Testis (tissue), 3 donors: ENCODE results near the gene RTF1. TPM values are rescaled to one million over a fixed set of nuclear protein-coding genes. Genes with fewer than 3 reads are reported as not detected.

Source experiments
- DNase-seq: peaks from one replicate; pipeline ENCODE4 v3.0.0-alpha.2; 2019
- H3K27ac ChIP-seq, 2 donors: fragments of 200-600 bp; sonication (generic); one replicate each; pipeline ENCODE4 v1.5.1; 2019
- H3K27me3 ChIP-seq: fragments of 200-600 bp; sonication (generic); one replicate; pipeline ENCODE4 v1.5.1; 2019
- H3K36me3 ChIP-seq: fragments of 200-600 bp; sonication (generic); one replicate; pipeline ENCODE4 v1.5.1; 2017; ENCODE audit warnings: low read depth; ENCODE audit errors: missing control alignments
- H3K4me1 ChIP-seq: fragments of 200-600 bp; sonication (generic); one replicate; pipeline ENCODE4 v1.5.1; 2019
- H3K4me3 ChIP-seq, 2 donors: fragments of 200-600 bp; sonication (generic); one replicate each; pipeline ENCODE4 v1.5.1; 2017 to 2019
- H3K9me3 ChIP-seq: fragments of 200-600 bp; sonication (generic); one replicate; pipeline ENCODE4 v1.5.1; 2017
- POLR2A ChIP-seq: fragments of 450-650 bp; IDR thresholded peaks from one replicate; pipeline ENCODE4 v1.6.1; 2017; ENCODE audit warnings: antibody characterized with exemption, mild to moderate bottlenecking, moderate library complexity
- WGBS, 2 donors: methylation state at CpG; one replicate each; pipeline ENCODE4 v1.1.5; 2018; 5-methylcytosine and 5-hydroxymethylcytosine counted together
- intact Hi-C: fragments of 100-400 bp; cut with DNase I; formaldehyde crosslinking; loops from one replicate; pipeline ENCODE4 v1.15.1; 2023; ENCODE audit warnings: low total_unique reads
- polyA plus RNA-seq: library from polyadenylated mRNA; stranded (reverse); fragments of 350-450 nt; fragmentation: Illumina TruSeq; extraction: RNeasy Lipid Tissue Mini Kit (QIAGEN cat#74804); gene quantifications from one replicate; pipeline ENCODE4 v1.2.3, GENCODE V29; 2014; ENCODE audit warnings: low read depth, low replicate concordance; ENCODE audit not compliant: insufficient read depth
- total RNA-seq, 2 donors: library from RNA; depleted of rRNA; stranded (reverse); fragments of >200 nt; gene quantifications; one replicate each; pipeline ENCODE4 v1.2.3, GENCODE V29; 2016
- TF ChIP-seq, protein P1 (sequence below), 3 experiments: fragments of 450-650 bp in 2 of 3; fragments of 200-600 bp in 1 of 3; sonication (generic) in 1 of 3; IDR thresholded peaks; one replicate each; pipeline ENCODE4 v1.5.1; 2016 to 2019; ENCODE audit warnings: antibody characterized with exemption in 3 of 3, mild to moderate bottlenecking in 2 of 3, moderate library complexity in 1 of 3

Gene RTF1
- total and polyA plus RNA-seq, 3 donors from 2014 or later: 27.8 to 82.7 (median 56.9) TPM

DNA sequence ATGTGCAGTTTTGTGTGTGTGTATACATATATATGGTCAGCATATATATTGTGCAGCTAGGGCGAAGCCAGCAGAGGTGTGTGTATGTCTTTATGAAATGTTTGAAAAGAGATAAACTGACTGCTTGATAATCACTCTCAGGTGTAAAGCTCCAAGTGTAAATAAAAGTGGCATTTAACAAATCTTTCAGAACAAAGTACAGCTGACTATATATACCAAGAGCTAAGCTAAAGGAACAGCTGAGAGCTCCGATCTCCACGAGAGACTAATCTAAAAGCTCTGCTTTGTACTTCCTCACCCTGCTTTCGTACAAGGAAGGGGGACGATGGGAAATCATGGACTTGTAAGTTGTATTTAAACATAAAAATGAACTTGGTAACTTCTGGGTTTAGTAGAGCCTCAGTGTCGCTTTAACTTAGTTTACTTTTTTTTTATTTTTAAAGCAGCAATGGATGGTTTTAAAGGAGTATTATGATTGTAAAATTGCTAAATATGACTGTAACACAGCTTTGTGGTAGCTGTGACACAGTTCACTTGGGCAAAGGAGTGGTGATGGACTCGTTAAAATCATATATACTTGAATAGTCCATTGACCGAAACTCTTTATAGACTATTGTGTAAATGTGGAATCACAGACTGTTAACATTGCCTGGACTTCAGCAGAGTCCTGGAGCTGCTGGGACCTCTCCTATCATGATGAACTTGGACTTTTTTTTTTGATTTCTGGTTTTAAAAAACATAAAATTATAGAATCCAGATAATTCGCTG is 65.4 kb downstream of the RTF1 start:
- no peak for TF ChIP-seq POLR2A
- TF ChIP-seq, protein P1, sequence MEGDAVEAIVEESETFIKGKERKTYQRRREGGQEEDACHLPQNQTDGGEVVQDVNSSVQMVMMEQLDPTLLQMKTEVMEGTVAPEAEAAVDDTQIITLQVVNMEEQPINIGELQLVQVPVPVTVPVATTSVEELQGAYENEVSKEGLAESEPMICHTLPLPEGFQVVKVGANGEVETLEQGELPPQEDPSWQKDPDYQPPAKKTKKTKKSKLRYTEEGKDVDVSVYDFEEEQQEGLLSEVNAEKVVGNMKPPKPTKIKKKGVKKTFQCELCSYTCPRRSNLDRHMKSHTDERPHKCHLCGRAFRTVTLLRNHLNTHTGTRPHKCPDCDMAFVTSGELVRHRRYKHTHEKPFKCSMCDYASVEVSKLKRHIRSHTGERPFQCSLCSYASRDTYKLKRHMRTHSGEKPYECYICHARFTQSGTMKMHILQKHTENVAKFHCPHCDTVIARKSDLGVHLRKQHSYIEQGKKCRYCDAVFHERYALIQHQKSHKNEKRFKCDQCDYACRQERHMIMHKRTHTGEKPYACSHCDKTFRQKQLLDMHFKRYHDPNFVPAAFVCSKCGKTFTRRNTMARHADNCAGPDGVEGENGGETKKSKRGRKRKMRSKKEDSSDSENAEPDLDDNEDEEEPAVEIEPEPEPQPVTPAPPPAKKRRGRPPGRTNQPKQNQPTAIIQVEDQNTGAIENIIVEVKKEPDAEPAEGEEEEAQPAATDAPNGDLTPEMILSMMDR (IDR thresholded peaks at IDR 0.05): no peak
- H3K27ac ChIP-seq: no peak overlapping the region
- no peaks in the 10 kb centered on the region for H3K4me1 ChIP-seq
- no peaks in the 10 kb centered on the region for H3K9me3 ChIP-seq
- WGBS, 2 donors: 93 to 94% methylated on average over 9 of the region's 9 CpGs
- no peaks in the 10 kb centered on the region for H3K27me3 ChIP-seq
- H3K36me3 ChIP-seq: no peaks in the 10 kb centered on the region
- no peak for DNase-seq
- no peak overlapping the region for H3K4me3 ChIP-seq
- intact Hi-C loops: no loop called here

DNA sequence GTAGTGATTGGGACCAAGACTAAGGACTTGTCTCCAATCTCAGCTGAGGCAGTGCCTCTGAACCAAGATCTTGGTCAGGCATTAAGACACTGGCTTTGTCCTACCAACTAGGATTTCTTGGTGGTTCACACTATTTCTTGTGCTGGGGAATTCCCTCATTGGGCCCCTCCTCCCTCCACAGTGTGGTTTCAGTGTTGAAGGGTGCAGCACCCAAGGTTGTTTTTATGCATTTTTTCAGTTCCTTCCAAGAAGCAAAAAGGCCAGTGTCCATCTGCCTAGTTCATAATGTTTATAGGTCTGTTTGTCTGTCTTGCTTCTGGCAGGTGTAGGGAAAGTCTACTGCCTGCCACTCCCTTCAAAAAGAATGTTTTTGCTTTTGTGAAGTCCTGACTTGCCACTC is 66.2 kb downstream of the RTF1 start:
- no peak overlapping the region for H3K27ac ChIP-seq
- no peaks in the 10 kb centered on the region for H3K36me3 ChIP-seq

GRCh38 chr15:41483519-41483918 is 66.6 kb downstream of the RTF1 start:
- H3K36me3 ChIP-seq: no peaks in the 10 kb centered on the region
- WGBS, 2 donors: 85 to 94% methylated on average over 2 of the region's 2 CpGs
- H3K27ac ChIP-seq: no peak overlapping the region
- no peaks in the 10 kb centered on the region for H3K9me3 ChIP-seq
- no peaks in the 10 kb centered on the region for H3K4me1 ChIP-seq
- no peak for DNase-seq
- TF ChIP-seq POLR2A: no peak
- TF ChIP-seq, protein P1 (IDR thresholded peaks at IDR 0.05): no peak
- no peaks in the 10 kb centered on the region for H3K27me3 ChIP-seq
- H3K4me3 ChIP-seq: no peak overlapping the region
- intact Hi-C loops: no loop called here

More for the DNA sequence above, 66.2 kb downstream of the RTF1 start:
- H3K4me1 ChIP-seq: no peaks in the 10 kb centered on the region
- no peaks in the 10 kb centered on the region for H3K9me3 ChIP-seq
- TF ChIP-seq, protein P1 (IDR thresholded peaks at IDR 0.05): no peak
- TF ChIP-seq POLR2A: no peak
- no peak overlapping the region for H3K4me3 ChIP-seq
- H3K27me3 ChIP-seq: no peaks in the 10 kb centered on the region
- DNase-seq: no peak
- intact Hi-C loops: no loop called here

DNA sequence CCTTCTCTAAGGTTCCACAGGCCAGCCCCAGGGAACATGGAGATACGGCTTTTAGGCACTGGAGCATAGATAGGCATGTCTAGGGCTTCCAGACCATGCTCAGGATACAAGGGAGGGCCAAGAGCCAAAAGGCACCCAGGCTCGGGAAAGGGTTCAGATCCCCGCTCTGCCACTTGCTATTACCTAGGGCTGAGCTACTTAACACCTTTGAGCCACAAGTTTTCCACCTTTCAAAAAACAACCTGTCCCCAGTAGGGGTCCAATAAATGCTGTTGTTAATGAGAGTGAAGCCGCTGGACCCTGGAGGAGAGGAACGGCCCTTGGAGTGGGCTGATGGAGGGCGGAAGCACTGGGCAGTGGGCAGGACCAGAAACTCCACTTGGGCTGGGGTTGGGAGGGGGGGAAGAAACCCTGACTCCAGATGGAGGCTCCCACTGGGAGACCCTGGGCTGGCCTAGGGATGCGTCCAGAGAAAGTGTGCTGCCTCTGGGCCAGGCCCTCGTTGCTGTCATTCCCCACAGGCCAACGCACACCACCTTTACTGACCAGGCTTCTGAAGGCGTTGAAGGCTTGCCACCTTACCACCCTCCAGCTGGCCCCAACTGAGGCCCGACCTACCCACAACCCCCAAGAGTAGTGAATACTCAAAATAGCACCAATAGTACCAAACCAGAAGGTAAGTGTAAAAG is 68.2 kb downstream of the RTF1 start:
- no peak for DNase-seq
- no peaks in the 10 kb centered on the region for H3K27me3 ChIP-seq
- H3K9me3 ChIP-seq: no peaks in the 10 kb centered on the region
- intact Hi-C loops: no loop called here
- no peaks in the 10 kb centered on the region for H3K4me1 ChIP-seq
- WGBS, 2 donors: 71 to 75% methylated on average over 11 of the region's 11 CpGs
- no peak for TF ChIP-seq POLR2A
- TF ChIP-seq, protein P1 (IDR thresholded peaks at IDR 0.05): no peak
- H3K27ac ChIP-seq: no peak overlapping the region
- H3K4me3 ChIP-seq: no peak overlapping the region
- no peaks in the 10 kb centered on the region for H3K36me3 ChIP-seq
